T-helper 1 cell treated with Interleukin-12 subunit alpha and Interleukin-12 subunit beta and Interleukin-4 antibody, amounts not matched to agents 30 μg/mL and 1 μg/mL, for 36 hours (primary cell): ENCODE data around the gene TRUB2.

ENCODE experiments used
- H3K27ac Mint-ChIP-seq: one replicate; pipeline ENCODE4 v1.8.0; 2021; ENCODE audit warnings: mild to moderate bottlenecking, mixed read lengths
- H3K27me3 Mint-ChIP-seq: one replicate; pipeline ENCODE4 v1.8.0; 2021; ENCODE audit warnings: low read depth, mixed read lengths
- H3K36me3 Mint-ChIP-seq: one replicate; pipeline ENCODE4 v1.8.0; 2021; ENCODE audit warnings: low read depth, mixed read lengths
- H3K4me1 Mint-ChIP-seq: one replicate; pipeline ENCODE4 v1.8.0; 2021; ENCODE audit warnings: low read depth, mixed read lengths
- H3K4me3 Mint-ChIP-seq: one replicate; pipeline ENCODE4 v1.8.0; 2021; ENCODE audit warnings: mild to moderate bottlenecking, moderate library complexity, mixed read lengths
- H3K9me3 Mint-ChIP-seq: one replicate; pipeline ENCODE4 v1.8.0; 2021; ENCODE audit warnings: mixed read lengths

Gene TRUB2, protein sequence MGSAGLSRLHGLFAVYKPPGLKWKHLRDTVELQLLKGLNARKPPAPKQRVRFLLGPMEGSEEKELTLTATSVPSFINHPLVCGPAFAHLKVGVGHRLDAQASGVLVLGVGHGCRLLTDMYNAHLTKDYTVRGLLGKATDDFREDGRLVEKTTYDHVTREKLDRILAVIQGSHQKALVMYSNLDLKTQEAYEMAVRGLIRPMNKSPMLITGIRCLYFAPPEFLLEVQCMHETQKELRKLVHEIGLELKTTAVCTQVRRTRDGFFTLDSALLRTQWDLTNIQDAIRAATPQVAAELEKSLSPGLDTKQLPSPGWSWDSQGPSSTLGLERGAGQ

DNA sequence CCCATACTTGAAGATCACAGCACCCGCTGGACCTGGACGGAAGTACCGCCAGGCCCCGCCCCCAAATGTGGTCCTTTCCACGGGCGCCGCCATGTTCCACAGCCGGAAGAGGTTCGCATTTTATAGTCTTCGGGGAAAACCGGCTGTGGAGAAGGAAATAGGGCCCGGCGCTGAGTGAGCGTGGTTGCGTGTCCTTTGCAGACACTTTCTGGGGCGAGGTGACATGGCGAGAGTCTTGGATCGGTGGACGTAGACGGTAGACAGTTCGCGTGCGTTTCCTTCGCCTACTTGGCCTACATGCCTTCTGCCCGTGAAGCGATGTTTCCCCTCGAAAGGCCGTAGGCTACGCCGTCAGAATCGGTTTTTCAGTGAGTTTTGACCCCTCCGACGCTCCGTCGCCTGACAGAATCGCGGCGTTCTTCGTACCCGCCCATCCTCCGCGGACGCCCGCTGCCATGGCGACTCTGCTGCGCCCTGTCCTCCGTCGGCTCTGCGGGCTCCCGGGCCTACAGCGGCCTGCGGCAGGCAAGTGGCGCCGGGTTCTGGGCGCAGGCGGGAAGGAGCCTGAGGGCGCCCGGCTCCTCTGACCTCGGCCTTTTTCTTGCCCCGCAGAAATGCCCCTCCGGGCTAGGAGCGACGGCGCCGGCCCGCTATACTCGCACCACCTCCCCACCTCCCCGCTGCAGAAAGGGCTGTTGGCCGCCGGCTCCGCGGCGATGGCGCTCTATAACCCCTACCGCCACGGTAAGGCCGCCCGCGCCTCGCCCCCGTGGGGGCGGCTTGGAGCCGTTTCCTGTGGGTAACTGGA lies at the start of gene TRUB2, which contains the start of gene COQ4:
TSS of gene TRUB2 (minus strand) at position 44 of the 808 bp plus-strand sequence. CDS start at position 5, 39 bp downstream.
TSS of gene COQ4 (plus strand) at position 436 of the 808 bp plus-strand sequence. CDS start at position 456, 20 bp downstream.
- Mint-ChIP-seq H3K4me3 (peak within 1 kb of the TSS; percentile 88), H3K27ac (peak within 1 kb of the TSS; percentile 95), H3K4me1 (peaks cover 7% of the 10 kb centered on the region), H3K9me3 (no peaks in the 10 kb centered on the region), H3K36me3 (peaks cover 5% of the 10 kb centered on the region), H3K27me3 (no peaks in the 10 kb centered on the region)

DNA sequence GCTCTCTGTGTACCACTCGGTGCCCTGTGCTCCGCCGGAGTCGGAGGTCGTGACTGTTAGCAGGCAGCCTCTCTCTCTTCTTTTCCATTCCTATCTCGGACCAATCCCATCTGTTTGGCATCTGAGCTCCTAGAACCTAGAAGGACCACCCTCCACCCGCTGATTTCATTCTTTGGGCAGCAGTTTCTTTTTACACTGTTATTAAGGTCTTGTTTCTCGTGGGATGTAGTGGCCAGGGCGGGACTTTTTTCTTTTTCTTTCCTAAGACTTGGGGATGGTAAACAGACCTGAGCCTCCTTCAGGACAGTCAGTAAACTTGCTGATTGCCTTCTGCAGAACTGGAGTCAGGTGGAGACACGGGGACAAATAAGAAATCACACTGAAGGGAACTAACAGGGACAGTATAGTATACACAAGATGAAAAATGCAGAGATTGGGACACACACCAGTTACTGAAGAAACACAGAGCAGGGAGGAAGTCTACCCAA lies 49.4 kb upstream of the TRUB2 start:
- Mint-ChIP-seq H3K27me3 (no peaks in the 10 kb centered on the region), H3K4me1 (peaks cover 28% of the 10 kb centered on the region), H3K9me3 (no peaks in the 10 kb centered on the region), H3K4me3 (peak overlapping the region; percentile 90), H3K36me3 (peaks cover 11% of the 10 kb centered on the region), H3K27ac (peak overlapping the region; percentile 94)

DNA sequence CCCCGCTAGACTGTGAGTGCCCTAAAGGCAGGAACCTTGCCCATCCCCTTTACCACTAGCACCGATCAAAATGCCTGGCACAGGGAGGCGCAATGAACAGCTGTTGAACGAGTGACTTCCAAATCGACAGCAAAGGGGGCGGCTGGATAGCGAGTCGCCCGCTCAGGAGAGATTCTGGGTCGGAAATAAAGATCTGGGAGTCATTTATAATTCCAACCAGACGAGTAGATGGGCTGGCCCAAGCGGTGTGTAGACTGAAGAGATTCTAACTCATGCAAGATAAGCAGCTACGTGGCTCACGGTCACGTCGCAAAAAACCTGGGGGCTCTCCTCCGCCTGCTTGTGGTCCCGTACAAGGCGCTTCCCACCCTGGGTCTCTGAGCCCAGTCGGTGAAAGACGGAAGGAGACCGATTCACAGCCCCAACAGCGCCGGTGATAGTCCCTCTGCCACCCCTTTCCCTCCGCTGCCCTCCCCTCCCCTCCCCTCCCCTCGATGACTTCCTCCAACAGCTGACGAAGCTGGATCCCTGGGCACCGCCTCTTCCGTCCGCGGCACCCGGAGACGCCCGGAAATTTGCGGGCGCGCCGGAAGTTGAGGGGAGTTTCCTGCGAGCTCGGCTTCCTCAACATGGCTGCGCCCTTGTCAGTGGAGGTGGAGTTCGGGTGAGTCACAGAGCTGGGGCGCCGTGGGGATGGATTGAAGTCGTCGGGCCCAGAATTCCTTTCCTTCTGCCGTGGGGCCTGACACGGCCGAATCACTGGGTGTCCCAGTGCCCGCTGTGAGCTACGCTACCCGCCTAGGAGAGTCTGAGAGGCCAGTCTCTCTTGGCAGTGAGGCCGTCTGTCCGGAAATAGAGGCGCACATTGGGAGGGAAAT lies 48.7 kb upstream of the TRUB2 start, which contains the start of gene URM1:
TSS of gene URM1 (plus strand) at position 623 of the 878 bp plus-strand sequence. CDS start at position 630, 7 bp downstream.
- Mint-ChIP-seq H3K4me1 (peaks cover 28% of the 10 kb centered on the region), H3K4me3 (peak within 1 kb of the TSS; percentile 90), H3K36me3 (peaks cover 11% of the 10 kb centered on the region), H3K27ac (peak within 1 kb of the TSS; percentile 94), H3K9me3 (no peaks in the 10 kb centered on the region), H3K27me3 (no peaks in the 10 kb centered on the region)

DNA sequence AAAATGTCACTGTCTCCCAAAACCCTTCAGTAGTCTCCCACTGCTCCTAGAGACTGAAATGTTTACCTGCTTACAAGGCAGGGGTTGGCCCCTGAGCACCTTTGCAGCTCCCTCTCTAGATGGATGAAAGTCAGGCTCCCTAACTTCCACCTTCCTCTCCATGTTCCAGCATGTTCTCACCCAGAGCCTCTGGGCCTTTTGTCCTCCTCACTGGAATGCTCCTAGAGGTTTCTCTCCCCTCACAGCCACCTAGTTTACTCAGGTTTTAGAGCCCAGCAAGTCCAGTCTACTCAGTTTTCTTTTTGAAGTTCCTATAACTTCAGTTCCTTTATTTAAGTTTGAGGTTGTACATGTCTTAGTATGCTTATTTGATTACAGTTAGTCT lies 48.1 kb upstream of the TRUB2 start:
- Mint-ChIP-seq H3K4me1 (peaks cover 29% of the 10 kb centered on the region), H3K27ac (peak overlapping the region; percentile 94), H3K9me3 (no peaks in the 10 kb centered on the region), H3K4me3 (peak overlapping the region; percentile 90), H3K36me3 (peaks cover 11% of the 10 kb centered on the region), H3K27me3 (no peaks in the 10 kb centered on the region)

DNA sequence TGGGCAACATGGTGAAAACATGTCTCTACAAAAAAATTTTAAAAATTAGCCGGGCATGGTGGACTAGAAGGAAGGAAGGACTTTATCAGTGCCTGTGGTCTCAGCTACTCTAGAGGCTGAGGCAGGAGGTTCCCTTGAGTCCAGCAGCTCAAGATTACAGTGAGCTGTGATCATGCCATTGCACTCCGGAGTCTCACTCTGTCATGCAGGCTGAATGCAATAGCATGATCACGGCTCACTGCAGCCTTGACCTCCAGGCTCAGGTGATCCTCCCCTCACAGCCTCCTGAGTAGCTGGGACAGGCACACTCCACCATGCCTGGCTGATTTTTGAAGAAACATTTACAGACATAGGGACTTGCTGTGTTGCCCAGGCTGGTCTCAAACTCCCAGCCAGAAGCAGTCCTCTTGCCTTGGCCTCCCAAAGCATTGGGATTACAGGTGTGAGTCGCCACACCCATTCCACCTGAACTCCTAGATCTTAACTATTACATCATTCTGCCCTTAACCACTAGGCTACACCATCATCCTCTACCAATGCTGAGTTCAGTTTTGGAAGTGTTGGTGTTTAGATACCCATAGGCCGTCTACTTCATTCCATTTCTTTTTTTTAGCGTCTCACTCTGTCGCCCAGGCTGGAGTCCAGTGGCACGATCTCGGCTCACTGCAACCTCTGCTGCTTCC lies 46.9 kb upstream of the TRUB2 start:
- peaks cover 11% of the 10 kb centered on the region for H3K36me3 Mint-ChIP-seq
- H3K4me3 Mint-ChIP-seq: no peak overlapping the region
- H3K27me3 Mint-ChIP-seq: no peaks in the 10 kb centered on the region
- H3K9me3 Mint-ChIP-seq: no peaks in the 10 kb centered on the region
- H3K27ac Mint-ChIP-seq: no peak overlapping the region
- peaks cover 32% of the 10 kb centered on the region for H3K4me1 Mint-ChIP-seq

DNA sequence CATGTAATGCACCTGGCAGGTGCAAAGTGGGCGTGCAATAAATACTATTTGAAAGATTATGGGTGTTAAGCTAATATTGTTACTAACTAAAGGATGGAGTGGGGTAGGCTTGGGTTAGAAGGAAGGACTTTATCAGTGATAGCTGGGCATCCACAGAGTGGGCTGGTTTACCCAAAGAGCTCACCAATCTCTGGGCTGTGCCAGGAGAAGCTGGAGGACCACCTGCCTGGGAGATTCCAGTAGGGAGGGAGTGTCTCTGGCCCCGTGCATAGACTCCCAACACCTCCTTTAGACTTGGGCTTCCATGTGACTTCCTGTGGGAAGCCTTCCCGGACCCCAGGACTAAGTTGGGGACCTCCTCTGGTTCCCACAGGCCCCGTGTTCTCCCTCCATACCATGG lies 43.3 kb upstream of the TRUB2 start:
- no peaks in the 10 kb centered on the region for H3K27me3 Mint-ChIP-seq
- no peaks in the 10 kb centered on the region for H3K36me3 Mint-ChIP-seq
- H3K27ac Mint-ChIP-seq: no peak overlapping the region
- no peaks in the 10 kb centered on the region for H3K9me3 Mint-ChIP-seq
- H3K4me1 Mint-ChIP-seq: peaks cover 18% of the 10 kb centered on the region
- H3K4me3 Mint-ChIP-seq: no peak overlapping the region

DNA sequence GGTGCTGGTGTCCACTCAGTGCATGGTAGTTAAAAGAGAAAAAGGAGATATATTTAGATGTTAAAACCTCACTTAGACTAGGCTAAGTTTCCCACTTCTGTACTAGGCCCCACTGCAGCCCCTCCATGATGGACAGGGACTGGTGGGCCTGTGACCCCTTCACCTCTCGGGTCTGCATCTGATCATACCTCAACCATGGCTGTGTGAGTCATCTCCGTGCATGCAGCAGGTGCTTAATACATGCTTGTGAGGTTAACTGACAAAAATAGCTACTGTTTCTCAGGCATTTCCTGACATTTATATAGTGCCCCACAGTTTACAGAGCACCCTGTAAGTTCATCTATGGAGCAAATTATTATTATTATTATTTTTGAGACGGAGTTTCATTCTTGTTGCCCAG lies 40.5 kb upstream of the TRUB2 start:
- H3K4me3 Mint-ChIP-seq: no peak overlapping the region
- no peaks in the 10 kb centered on the region for H3K9me3 Mint-ChIP-seq
- H3K4me1 Mint-ChIP-seq: peaks cover 14% of the 10 kb centered on the region
- H3K36me3 Mint-ChIP-seq: no peaks in the 10 kb centered on the region
- H3K27ac Mint-ChIP-seq: no peak overlapping the region
- no peaks in the 10 kb centered on the region for H3K27me3 Mint-ChIP-seq

DNA sequence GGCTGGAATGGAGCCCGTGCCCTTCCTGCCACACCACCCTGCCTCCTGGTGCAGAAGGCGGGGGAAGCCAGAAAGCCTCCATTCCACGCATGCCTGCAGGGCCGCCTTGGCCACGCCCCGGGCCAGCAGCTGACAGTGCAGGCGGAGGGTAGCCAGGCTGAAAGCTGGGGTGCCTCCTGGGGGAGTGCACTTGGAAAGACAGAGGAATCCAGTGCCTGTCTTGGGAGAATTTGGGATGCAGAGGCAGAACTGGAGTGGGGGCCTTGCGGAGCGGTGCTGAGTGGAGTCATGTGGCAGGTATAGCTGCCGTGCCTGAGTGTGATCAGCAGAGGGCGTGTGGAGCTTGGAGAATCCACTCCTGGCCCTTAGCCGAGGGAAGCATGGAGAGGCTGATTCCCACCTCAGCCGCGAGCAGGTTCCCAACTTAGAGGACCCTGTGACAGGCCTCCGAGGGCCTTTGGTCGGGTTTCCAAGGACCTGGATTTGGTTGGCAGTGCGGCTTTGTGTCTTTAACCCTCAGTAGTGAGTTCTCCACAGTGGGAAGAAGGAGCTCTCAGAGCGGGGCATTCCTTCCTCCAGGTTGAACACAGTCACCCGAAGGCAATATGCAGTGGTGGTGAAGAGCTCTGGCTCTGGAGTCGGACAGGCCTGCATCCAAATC lies 39.9 kb upstream of the TRUB2 start:
- Mint-ChIP-seq H3K27me3 (no peaks in the 10 kb centered on the region), H3K36me3 (no peaks in the 10 kb centered on the region), H3K27ac (peak overlapping the region; percentile 62), H3K4me3 (peak overlapping the region; percentile 78), H3K9me3 (no peaks in the 10 kb centered on the region), H3K4me1 (peaks cover 13% of the 10 kb centered on the region)

DNA sequence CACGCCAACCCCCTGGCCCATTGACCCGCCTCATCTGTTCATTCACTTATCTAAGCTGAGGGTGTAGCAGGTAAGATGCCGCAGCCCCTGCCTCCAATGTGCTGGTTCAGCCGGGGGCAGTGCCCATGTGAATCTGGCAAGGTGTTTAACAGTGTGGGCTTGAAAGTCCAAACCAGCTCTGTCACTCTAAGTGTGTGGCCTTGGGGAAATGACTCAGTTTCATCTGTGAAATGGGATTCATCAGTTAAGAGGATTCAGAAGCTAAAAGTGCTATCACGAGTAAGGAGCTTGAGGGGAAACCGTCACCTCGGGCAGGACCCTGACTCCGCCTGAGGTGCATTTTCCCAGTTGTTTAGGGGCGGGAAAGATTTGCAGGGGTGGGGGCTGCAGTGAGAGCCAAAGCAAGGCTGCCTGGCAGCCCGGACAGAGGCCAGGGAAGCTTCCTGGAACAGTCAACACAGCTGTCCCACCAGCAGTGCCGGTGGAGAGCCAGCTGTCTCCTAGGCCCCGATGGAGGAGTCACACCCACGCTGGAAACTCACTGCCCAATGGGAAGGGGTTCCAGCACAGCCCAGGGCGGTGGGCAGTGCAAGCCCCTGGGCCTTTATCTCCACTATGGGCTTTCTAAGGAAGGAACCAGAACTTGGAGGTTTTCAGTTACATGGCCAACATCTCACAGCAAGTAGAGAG lies 39.2 kb upstream of the TRUB2 start:
- Mint-ChIP-seq H3K4me3 (peak overlapping the region; percentile 78), H3K36me3 (no peaks in the 10 kb centered on the region), H3K4me1 (peaks cover 11% of the 10 kb centered on the region), H3K27me3 (no peaks in the 10 kb centered on the region), H3K9me3 (no peaks in the 10 kb centered on the region), H3K27ac (peak overlapping the region; percentile 67)

DNA sequence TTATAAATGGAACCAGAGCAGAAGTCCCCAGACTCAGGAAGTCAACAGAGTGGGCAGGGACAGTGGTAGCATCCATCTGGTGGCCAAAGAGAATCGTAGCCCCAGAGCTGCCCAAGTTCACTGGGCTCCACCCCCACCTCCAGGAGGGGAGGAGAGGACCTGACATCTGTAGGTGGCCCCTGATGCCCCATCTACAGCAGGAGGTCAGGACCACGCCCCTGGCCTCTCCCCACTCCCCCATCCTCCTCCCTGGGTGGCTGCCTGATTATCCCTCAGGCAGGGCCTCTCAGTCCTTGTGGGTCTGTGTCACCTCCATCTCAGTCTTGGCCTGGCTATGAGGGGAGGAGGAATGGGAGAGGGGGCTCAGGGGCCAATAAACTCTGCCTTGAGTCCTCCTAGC lies 38.6 kb upstream of the TRUB2 start:
- Mint-ChIP-seq H3K4me1 (peaks cover 11% of the 10 kb centered on the region), H3K36me3 (no peaks in the 10 kb centered on the region), H3K27ac (no peak overlapping the region), H3K9me3 (no peaks in the 10 kb centered on the region), H3K27me3 (no peaks in the 10 kb centered on the region), H3K4me3 (no peak overlapping the region)

DNA sequence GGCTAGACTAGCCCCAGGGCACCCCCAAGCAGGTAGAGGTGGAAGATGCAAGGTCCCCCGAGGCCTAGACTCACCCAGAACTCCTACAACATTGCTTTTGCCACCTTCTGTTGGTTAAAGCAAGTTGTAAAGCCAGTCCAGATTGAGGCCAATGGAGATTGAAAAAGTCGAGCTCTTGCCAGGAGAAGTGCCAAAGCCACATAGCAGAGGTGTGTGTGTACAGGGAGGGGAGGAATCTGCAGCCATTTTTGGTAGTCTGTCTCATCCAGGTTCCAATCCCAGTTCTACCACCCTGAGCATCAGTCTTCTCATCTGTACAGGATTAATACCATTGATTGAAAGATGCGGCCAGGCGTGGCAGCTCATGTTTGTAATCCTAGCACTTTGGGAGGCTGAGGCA lies 36.6 kb upstream of the TRUB2 start:
- Mint-ChIP-seq H3K4me3 (no peak overlapping the region), H3K27me3 (no peaks in the 10 kb centered on the region), H3K27ac (no peak overlapping the region), H3K9me3 (no peaks in the 10 kb centered on the region), H3K36me3 (peaks cover 3% of the 10 kb centered on the region), H3K4me1 (peaks cover 7% of the 10 kb centered on the region)

DNA sequence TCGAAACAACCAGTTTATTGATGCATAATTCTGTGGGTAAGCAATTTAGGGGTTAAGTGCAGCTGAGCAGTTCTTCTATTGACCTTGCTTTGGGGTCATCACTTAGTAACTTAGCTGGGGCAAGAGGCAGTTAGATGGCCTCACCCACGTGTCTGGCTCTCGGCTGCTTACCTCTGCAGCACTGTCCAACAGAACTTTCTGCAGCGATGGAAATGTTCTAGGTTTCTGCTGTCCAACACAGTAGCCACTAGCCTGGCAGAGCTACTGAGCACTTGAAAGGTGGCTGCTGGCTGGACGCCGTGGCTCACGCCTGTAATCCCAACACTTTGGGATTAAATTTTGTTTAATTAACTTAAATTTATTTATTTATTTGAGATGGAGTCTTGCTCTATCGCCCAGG lies 35.8 kb upstream of the TRUB2 start:
- Mint-ChIP-seq H3K36me3 (peaks cover 4% of the 10 kb centered on the region), H3K27me3 (no peaks in the 10 kb centered on the region), H3K4me1 (peaks cover 7% of the 10 kb centered on the region), H3K9me3 (no peaks in the 10 kb centered on the region), H3K4me3 (no peak overlapping the region), H3K27ac (no peak overlapping the region)

DNA sequence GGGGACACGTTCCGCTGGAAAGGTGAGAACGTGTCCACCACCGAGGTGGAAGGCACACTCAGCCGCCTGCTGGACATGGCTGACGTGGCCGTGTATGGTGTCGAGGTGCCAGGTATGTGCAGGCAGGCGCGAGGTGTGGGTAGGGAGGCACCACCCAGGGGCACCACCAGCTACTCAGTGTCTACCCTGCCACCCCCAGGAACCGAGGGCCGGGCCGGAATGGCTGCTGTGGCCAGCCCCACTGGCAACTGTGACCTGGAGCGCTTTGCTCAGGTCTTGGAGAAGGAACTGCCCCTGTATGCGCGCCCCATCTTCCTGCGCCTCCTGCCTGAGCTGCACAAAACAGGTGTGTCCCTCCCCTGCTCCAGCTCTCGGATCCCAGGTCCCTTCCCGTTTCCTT lies 33.2 kb upstream of the TRUB2 start:
- H3K36me3 Mint-ChIP-seq: peaks cover 8% of the 10 kb centered on the region
- H3K4me3 Mint-ChIP-seq: no peak overlapping the region
- H3K27ac Mint-ChIP-seq: no peak overlapping the region
- H3K9me3 Mint-ChIP-seq: no peaks in the 10 kb centered on the region
- H3K27me3 Mint-ChIP-seq: no peaks in the 10 kb centered on the region
- no peaks in the 10 kb centered on the region for H3K4me1 Mint-ChIP-seq
